Aorta (tissue), 5 donors: ENCODE results near the gene ABCC9. TPM values are rescaled to one million over a fixed set of nuclear protein-coding genes. Genes with fewer than 3 reads are reported as not detected.

Experiments used
- ATAC-seq: fragments of 200-7000 bp; cut with Tn5 transposase; one replicate; pipeline ENCODE4 v1.9.1; 2022; ENCODE audit warnings: moderate library complexity; ENCODE audit not compliant: low FRiP score
- DNase-seq, 2 donors: peaks; one replicate each; pipeline ENCODE4 v3.0.0-alpha.2; 2020
- H3K27ac ChIP-seq, 2 donors: one replicate each; pipeline ENCODE4 v1.5.1; 2013; ENCODE audit warnings: low read length in 2 of 2, mild to moderate bottlenecking in 2 of 2, moderate library complexity in 2 of 2, control low read depth in 1 of 2, inconsistent platforms in 1 of 2, low read depth in 1 of 2
- H3K27me3 ChIP-seq, 2 donors: one replicate each; pipeline ENCODE4 v1.6.1; 2013; ENCODE audit warnings: control low read depth in 1 of 2, low read length in 1 of 2, mild to moderate bottlenecking in 1 of 2, moderate library complexity in 1 of 2; ENCODE audit not compliant: insufficient read depth in 2 of 2, control insufficient read depth in 1 of 2
- H3K36me3 ChIP-seq, 2 donors: one replicate each; pipeline ENCODE4 v1.6.1; 2013; ENCODE audit warnings: control low read depth in 1 of 2, low read length in 1 of 2, mild to moderate bottlenecking in 1 of 2; ENCODE audit not compliant: insufficient read depth in 2 of 2, control insufficient read depth in 1 of 2
- H3K4me1 ChIP-seq, 2 donors: one replicate each; pipeline ENCODE4 v1.6.1; 2013; ENCODE audit warnings: low read length in 2 of 2, control low read depth in 1 of 2, mild to moderate bottlenecking in 1 of 2, moderate library complexity in 1 of 2; ENCODE audit not compliant: insufficient read depth in 2 of 2, control insufficient read depth in 1 of 2
- H3K4me3 ChIP-seq, 2 donors: one replicate each; pipeline ENCODE4 v1.5.1; 2013; ENCODE audit warnings: low read length in 2 of 2, control low read depth in 1 of 2, mild to moderate bottlenecking in 1 of 2
- H3K9me3 ChIP-seq: one replicate; pipeline ENCODE4 v1.6.1; 2013; ENCODE audit warnings: mild to moderate bottlenecking, low read length; ENCODE audit not compliant: control insufficient read depth
- WGBS, 2 donors: extraction: QIAGEN DNeasy Blood & Tissue Kit; methylation state at CpG; one replicate each; pipeline ENCODE4 v1.1.7; 2013; 5-methylcytosine and 5-hydroxymethylcytosine counted together
- intact Hi-C, 2 donors: fragments of 100-400 bp; cut with DNase I; formaldehyde crosslinking; loops; one replicate each; pipeline versions ENCODE4 v1.14.2 to v1.15.0; 2022
- polyA plus RNA-seq, 2 donors: library from polyadenylated mRNA; stranded (reverse); fragments of 200-250 nt; gene quantifications; one replicate each; pipeline ENCODE4 v1.2.3, GENCODE V29; 2013
- total RNA-seq, 2 donors: library from RNA; stranded (reverse); fragmentation: NEBNext Ultra II Directional; extraction: Animal tissue kit (Norgen Biotek cat#: 25700); gene quantifications; one replicate each; pipeline ENCODE4 v1.2.1, GENCODE V29; 2021
- donor health status: healthy with polysubstance abuse.
- donor health status: Bipolar disorder and iron deficiency.
- donor health status: DM: no; HTN: no; CAD: no.
- donor health status: DM: no; HTN: no; CAD: no.
- donor health status: DM: yes; HTN: yes; CAD: no.

ABCC9 gene
- total and polyA plus RNA-seq, 4 donors: 0.69 to 157 (median 24.5) TPM

DNA sequence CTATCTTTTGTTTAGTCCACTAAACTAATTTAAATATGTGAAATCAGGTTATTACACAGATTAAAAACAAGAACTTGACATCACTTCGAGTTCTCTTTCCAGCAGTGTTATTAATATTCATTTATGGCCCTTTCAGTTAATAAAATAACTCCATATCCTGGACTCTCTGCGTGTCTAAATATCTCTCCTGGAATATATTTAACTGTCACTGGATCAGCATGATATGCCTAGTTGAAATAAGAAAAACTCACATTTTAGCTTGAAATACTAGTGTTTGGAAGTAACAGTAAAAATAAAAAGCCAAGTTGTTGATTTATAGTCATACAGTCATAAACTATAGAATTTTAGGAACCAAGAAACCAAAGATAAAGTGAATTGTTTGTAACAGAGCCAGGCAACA, 45.6 kb downstream of the ABCC9 start:
- H3K4me1 ChIP-seq: peaks cover 0 to 5% of the 10 kb centered on the region in 2 donors
- intact Hi-C loops: no loop called here
- H3K27ac ChIP-seq: no peak overlapping the region
- DNase-seq (no peak), ATAC-seq (no peak)
- 50% methylated on average over 2 of the region's 2 CpGs for WGBS, 2 donors
- H3K9me3 ChIP-seq: no peaks in the 10 kb centered on the region
- H3K36me3 ChIP-seq: no peaks in the 10 kb centered on the region
- no peaks in the 10 kb centered on the region for H3K27me3 ChIP-seq
- no peak overlapping the region for H3K4me3 ChIP-seq

DNA sequence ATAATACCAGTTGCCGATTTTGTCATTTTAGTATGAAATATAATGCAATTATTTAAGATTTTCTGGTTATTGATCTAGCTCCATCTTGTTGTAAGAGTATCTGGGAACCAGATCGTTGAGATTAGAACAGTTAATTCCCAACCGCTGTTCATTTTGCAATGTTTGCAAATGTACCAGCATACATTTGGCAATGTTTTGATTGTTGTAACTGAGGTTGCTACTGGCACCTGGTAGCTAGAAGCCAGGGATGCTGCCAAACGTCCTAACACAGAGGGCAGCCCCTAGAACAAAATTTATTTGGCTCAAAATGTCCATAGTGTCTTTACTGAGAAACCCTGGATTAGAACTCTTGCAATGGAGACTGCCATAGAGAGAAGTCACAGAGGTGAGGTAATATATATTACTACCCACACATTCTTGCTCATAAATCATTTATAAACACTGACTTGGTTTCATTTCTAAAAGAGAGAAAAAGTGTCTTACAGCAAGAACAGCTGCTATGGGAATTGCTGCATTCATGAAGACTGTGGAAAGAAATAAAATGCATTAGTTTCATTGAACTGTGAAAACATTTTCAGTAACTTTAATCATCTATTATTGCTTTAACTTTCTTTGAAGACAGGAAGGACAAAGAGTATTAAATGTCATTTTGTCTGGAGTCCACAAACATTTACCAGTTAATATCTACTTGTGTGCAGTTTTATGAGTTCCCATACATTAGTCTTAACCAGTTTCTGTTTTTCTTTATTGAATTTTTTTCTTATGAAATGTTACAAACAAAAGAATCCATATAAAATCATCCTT, 46.2 kb downstream of the ABCC9 start:
- intact Hi-C loops: no loop called here
- H3K27ac ChIP-seq: no peak overlapping the region
- H3K4me3 ChIP-seq: no peak overlapping the region
- no peaks in the 10 kb centered on the region for H3K9me3 ChIP-seq
- H3K27me3 ChIP-seq: no peaks in the 10 kb centered on the region
- ATAC-seq (no peak), DNase-seq (no peak)
- peaks cover 0 to 5% of the 10 kb centered on the region in 2 donors for H3K4me1 ChIP-seq
- 58 to 60% methylated on average over 4 of the region's 4 CpGs for WGBS, 2 donors
- H3K36me3 ChIP-seq: no peaks in the 10 kb centered on the region

DNA sequence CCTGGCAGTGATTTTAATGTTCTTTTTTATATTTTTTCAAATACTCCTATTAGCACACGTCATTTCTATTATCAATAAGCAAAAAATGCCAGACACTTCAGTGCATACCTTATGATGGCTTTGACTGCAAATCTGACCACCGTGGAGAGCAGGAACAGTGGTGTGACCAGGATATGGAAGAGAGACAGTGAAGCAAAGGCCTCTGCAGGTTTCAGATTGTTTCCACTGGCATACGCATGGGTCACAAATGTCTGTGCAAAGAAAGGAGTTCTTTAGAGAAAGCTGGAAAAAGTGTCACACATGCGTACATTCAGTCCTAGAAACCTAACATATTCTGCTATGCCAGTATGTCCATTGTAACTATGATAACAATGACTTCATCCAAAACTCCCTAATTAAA, 47.3 kb downstream of the ABCC9 start:
- intact Hi-C loops: no loop called here
- no peaks in the 10 kb centered on the region for H3K9me3 ChIP-seq
- ATAC-seq (no peak), DNase-seq (no peak)
- 80% methylated on average over 4 of the region's 4 CpGs for WGBS, 2 donors
- H3K4me3 ChIP-seq: no peak overlapping the region
- H3K27ac ChIP-seq: no peak overlapping the region
- peaks cover 0 to 5% of the 10 kb centered on the region in 2 donors for H3K4me1 ChIP-seq
- no peaks in the 10 kb centered on the region for H3K36me3 ChIP-seq
- no peaks in the 10 kb centered on the region for H3K27me3 ChIP-seq

DNA sequence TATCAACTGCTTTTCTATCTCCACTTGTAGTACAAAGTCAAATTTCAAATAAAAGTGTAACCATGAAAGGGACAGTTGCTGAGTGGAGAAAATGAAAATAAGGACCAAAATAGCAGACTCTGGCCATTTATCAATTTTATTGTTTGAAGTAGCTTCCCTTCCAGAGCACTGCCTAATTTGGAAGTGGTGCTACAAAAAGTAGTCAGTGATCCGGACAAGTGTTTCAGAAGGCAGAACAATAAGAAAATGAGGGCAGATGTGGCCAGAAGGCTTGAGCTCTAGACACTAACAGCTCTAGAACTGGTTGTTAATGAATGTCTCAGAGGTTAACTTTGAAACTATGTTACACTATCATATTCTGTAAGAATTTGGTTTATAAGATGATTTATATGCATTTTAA, 48.9 kb downstream of the ABCC9 start:
- WGBS, 2 donors: 6 to 7% methylated on average over 1 of the region's 1 CpG
- Histone ChIP-seq H3K27ac (peak overlapping the region in 1 of 2 donors; percentile 67), H3K4me3 (no peak overlapping the region), H3K27me3 (no peaks in the 10 kb centered on the region), H3K9me3 (no peaks in the 10 kb centered on the region), H3K36me3 (no peaks in the 10 kb centered on the region), H3K4me1 (peaks cover 0 to 5% of the 10 kb centered on the region in 2 donors)
- intact Hi-C loops: no loop called here
- DNase-seq: no peak
- peak; percentile 65 for ATAC-seq

DNA sequence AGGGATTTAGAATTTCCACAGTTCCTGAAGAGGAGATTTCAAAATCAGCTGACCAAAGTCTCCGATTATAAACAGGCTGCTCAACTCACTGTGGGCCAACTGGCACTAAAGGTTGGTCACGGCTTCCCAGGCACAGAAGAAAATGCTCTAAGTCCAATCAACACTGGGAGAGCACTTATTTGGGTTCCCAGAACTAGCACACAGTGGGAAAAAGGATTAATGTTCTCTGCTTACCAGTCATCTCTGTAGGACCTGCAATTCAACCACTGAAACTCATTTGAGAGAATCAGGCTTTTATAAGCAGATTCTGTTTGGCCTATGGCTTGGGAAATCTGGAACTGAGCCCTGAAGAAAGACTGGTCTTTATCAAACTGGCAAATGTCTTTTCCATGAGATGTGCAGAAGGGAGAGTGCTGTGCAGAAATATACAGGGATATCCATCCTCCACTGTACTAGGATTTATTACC, 49.4 kb downstream of the ABCC9 start:
- peak in 1 of 2 donors; percentile 76 for DNase-seq
- H3K36me3 ChIP-seq: no peaks in the 10 kb centered on the region

DNA sequence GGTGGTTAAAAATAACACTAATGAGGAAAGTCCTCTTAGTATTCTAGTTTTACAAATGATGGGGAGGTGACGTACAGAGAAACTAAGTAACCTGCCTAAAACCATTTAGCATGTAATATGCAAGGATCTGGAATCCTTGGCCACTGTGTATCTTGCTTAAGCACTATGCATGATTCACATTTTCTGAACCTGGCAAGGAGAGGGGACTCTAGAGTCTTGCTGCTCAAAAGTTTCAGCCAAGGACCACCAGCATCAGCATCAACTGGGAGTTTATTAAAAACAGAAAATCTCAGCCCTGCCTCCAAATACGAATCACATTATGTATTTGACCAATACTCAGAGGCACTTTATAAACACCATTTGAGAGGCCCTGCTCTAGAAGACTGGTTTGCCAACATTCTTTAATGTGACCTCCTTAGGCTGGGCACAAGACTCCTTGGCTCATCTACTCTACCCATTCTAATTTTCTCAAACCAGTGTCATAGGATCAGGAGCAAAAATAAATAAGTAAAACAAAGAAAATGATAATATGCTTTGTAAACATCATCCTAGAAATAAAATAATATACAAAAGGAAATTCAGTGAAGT, 52.9 kb downstream of the ABCC9 start:
- Histone ChIP-seq H3K27me3 (no peaks in the 10 kb centered on the region), H3K4me3 (no peak overlapping the region), H3K4me1 (peaks cover 0 to 5% of the 10 kb centered on the region in 2 donors), H3K27ac (no peak overlapping the region), H3K9me3 (no peaks in the 10 kb centered on the region), H3K36me3 (no peaks in the 10 kb centered on the region)
- ATAC-seq (no peak), DNase-seq (no peak)
- intact Hi-C loops: loop anchor here in 1 of 2 donors (10.0 kb wide), 1 partner anchor 114 kb away; the partner anchor contains the start of gene KCNJ8
- WGBS, 2 donors: 48 to 49% methylated on average over 2 of the region's 2 CpGs

More for the DNA sequence above, 49.4 kb downstream of the ABCC9 start:
- Histone ChIP-seq H3K4me1 (peaks cover 0 to 5% of the 10 kb centered on the region in 2 donors), H3K9me3 (no peaks in the 10 kb centered on the region), H3K27me3 (no peaks in the 10 kb centered on the region), H3K27ac (peak overlapping the region; percentile 45 to 63), H3K4me3 (no peak overlapping the region)
- WGBS, 2 donors: 2 to 11% methylated on average over 2 of the region's 2 CpGs
- ATAC-seq: peak; percentile 92
- intact Hi-C loops: no loop called here

DNA sequence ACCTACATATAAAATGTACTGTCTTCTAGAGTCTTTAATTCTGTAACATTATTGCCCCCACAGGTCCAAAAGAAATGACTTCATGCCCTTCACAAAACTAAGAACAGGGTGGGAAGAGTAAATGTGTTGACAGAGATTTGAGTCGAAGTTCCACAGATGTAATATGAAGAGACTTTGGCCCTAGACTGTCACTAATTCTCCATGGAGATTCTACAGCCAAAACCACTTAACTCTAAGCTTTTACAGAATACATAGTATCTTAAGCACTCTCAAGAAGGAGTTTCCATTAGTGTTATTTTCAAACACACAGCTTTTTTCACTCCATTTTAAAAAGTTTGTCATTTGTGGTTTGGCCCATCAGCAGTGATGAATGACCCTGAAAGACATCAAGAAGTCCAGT, 56.3 kb downstream of the ABCC9 start:
- WGBS, 2 donors: 92 to 93% methylated on average over 1 of the region's 1 CpG
- no peaks in the 10 kb centered on the region for H3K9me3 ChIP-seq
- intact Hi-C loops: loop anchor here in 1 of 2 donors (10.0 kb wide), 1 partner anchor 110 kb away; the partner anchor contains the start of gene KCNJ8
- DNase-seq (no peak), ATAC-seq (peak; percentile 56)
- no peaks in the 10 kb centered on the region for H3K27me3 ChIP-seq
- H3K27ac ChIP-seq: no peak overlapping the region
- no peaks in the 10 kb centered on the region for H3K36me3 ChIP-seq
- H3K4me3 ChIP-seq: no peak overlapping the region
- peaks cover 0 to 3% of the 10 kb centered on the region in 2 donors for H3K4me1 ChIP-seq

DNA sequence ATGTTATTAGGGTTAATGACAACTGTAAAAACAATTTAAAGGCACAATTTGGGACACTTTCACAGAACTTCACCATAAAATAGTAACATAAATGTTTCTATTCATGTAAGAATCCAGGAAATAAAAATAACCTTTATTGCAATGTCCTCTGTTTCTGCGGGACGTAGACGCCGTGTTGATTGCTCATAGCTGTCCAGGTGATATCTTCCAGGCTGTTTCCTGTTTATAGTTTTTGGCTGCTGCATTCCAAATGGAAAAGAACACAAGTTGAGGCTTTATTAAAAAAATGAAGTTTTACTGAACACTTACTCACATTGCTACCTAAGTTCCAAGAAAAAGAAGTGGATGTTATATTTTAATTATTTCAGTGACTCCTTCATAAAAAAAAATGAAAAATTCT, 58.6 kb downstream of the ABCC9 start:
- no peak overlapping the region for H3K4me3 ChIP-seq
- H3K27ac ChIP-seq: no peak overlapping the region
- H3K4me1 ChIP-seq: peaks cover 0 to 3% of the 10 kb centered on the region in 2 donors
- no peaks in the 10 kb centered on the region for H3K9me3 ChIP-seq
- no peaks in the 10 kb centered on the region for H3K36me3 ChIP-seq
- DNase-seq (no peak), ATAC-seq (no peak)
- no peaks in the 10 kb centered on the region for H3K27me3 ChIP-seq
- intact Hi-C loops: loop anchor here in 1 of 2 donors (10.0 kb wide), 1 partner anchor 108 kb away; the partner anchor contains the start of gene KCNJ8
- 50 to 67% methylated on average over 4 of the region's 4 CpGs for WGBS, 2 donors
